Upper lobe of left lung (tissue), 6 donors: ENCODE data around the gene COL18A1. TPM values are rescaled to one million over a fixed set of nuclear protein-coding genes. Genes with fewer than 3 reads are reported as not detected.

Source experiments
- ATAC-seq, 2 donors: fragments of 200-7000 bp; cut with Tn5 transposase; one replicate each; pipeline ENCODE4 v1.9.1; 2022; ENCODE audit warnings: mild to moderate bottlenecking in 2 of 2, moderate library complexity in 2 of 2; ENCODE audit not compliant: low FRiP score in 2 of 2
- DNase-seq, 2 donors: peaks; one replicate each; pipeline ENCODE4 v3.0.0-alpha.2; 2019 to 2020
- H3K27ac ChIP-seq, 4 donors: fragments of 200-600 bp; sonication (generic); one replicate each; pipeline ENCODE4 v1.5.1; 2016 to 2019
- H3K27me3 ChIP-seq, 4 donors: fragments of 200-600 bp; sonication (generic); one replicate each; pipeline ENCODE4 v1.5.1; 2017 to 2019
- H3K36me3 ChIP-seq, 4 donors: fragments of 200-600 bp; sonication (generic); one replicate each; pipeline ENCODE4 v1.5.1; 2016 to 2019
- H3K4me1 ChIP-seq, 4 donors: fragments of 200-600 bp; sonication (generic); one replicate each; pipeline ENCODE4 v1.5.1; 2018 to 2019
- H3K4me3 ChIP-seq, 4 donors: fragments of 200-600 bp; sonication (generic); one replicate each; pipeline ENCODE4 v1.5.1; 2017 to 2019; ENCODE audit warnings: mild to moderate bottlenecking in 2 of 4, moderate library complexity in 1 of 4
- H3K9me3 ChIP-seq, 4 donors: fragments of 200-600 bp; sonication (generic); one replicate each; pipeline ENCODE4 v1.5.1; 2018 to 2019
- EP300 ChIP-seq, 4 donors: sonication (generic); formaldehyde crosslinking; IDR thresholded peaks; one replicate each; pipeline ENCODE4 v1.5.1; 2017; ENCODE audit warnings: antibody characterized with exemption in 4 of 4, control low read depth in 2 of 4
- POLR2A ChIP-seq, 4 donors: fragments of 450-650 bp; IDR thresholded peaks; one replicate each; pipeline ENCODE4 v1.5.1; 2016 to 2017; ENCODE audit warnings: antibody characterized with exemption in 4 of 4, mild to moderate bottlenecking in 2 of 4
- POLR2AphosphoS5 ChIP-seq, 2 donors: sonication (generic); formaldehyde crosslinking; IDR thresholded peaks; one replicate each; pipeline ENCODE4 v1.5.1; 2017; ENCODE audit warnings: antibody characterized with exemption in 2 of 2
- WGBS, 2 donors: methylation state at CpG; one replicate each; pipeline ENCODE4 v1.1.5; 2017 to 2018; 5-methylcytosine and 5-hydroxymethylcytosine counted together
- total RNA-seq, 6 donors: library from RNA; depleted of rRNA in 4 of 6; stranded (reverse); fragments of >200 nt in 4 of 6; gene quantifications; one replicate each; pipeline versions ENCODE4 v1.1.0 to v1.2.1, GENCODE V29; 2016 to 2021
- TF ChIP-seq, protein P1 (sequence below), 6 experiments: fragments of 450-650 bp in 4 of 6; fragments of 200-600 bp in 2 of 6; sonication (generic) in 2 of 6; IDR thresholded peaks; one replicate each; pipeline ENCODE4 v1.5.1; 2016 to 2019; ENCODE audit warnings: antibody characterized with exemption in 6 of 6
- donor health status: DM: no; HTN: no; CAD: no; lungs with moderate emphysema.
- donor health status: DM: no; HTN: yes; CAD: no; lungs with severe emphysema.

Gene COL18A1
- total RNA-seq, 6 donors from 2014 or later: 34.5 to 138 (median 70.5) TPM

DNA sequence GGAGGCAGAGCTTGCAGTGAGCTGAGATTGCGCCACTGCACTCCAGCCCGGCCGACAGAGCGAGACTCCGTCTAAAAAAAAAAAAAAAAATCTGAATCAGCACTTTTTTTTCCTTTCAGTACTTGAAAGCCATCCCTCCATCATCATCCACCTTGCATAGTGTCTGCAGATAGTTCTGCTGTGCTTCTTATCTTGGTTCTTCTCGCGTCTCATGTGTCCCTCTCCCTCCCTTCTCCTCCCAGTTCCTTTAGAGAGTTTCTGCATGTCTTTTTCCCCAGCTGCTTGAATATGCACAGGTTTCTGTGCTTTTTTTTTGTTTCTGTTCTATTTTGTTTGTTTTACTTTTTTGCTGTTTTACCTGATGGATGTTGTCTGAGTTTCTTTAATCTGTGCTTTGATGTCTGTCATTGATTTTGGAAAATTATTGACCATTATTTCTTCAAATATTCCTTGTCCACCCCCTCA is 3.9 kb upstream of the COL18A1 start:
- ATAC-seq: no peak

DNA sequence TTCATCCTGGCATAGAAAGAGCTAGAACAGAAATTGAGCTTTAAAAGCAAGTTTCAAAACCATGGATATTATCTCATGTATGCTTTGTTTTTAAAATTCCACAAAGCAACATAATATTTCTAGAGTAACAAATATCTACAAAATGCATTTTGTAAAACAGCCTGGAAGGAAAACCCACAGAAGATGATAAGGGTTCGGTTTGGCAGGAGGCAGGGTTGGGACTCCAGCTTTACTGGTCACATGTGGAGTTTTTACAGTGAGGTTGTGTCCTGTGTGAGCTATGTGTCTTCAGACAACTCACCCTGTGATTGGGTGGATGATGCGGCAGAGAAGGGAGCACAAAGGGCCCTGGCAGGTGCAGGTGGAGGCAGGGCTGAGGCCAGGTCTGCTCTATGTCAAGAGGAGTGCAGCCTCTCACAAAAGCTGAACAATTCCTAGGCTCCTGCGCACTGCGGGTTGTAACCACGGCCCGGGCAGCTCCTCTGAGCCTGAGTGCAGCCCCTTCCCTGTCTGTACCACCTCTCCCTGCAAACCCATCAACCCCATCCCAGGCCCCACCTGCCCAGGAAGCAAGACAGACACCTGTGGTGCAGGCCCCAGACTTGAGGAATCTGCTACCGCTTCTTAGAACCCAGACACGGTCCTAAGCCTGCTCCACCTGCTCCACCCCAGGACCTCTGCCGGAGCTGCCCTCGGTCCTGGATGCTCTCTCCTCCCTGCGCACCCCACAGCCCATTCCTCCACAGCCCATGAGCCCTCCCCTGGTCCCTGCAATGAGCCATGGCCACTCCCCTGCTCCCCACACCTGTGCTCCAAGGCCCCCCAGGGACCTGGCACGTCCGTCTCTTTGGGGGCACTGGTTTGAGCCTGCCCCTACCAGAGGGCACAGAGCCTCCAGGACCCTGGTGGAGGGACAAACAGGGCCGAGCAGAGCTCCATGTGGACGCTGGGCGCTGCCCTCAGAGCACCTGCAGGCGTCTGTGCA is 2.8 kb upstream of the COL18A1 start:
- no peak overlapping the region for H3K4me3 ChIP-seq
- H3K27me3 ChIP-seq: peaks cover 0 to 16% (median 6%) of the 10 kb centered on the region in 4 donors
- no peaks in the 10 kb centered on the region for H3K36me3 ChIP-seq
- TF ChIP-seq POLR2A (IDR thresholded peaks at IDR 0.05) (no peak), POLR2AphosphoS5 (IDR thresholded peaks at IDR 0.05) (no peak), EP300 (IDR thresholded peaks at IDR 0.05) (no peak)
- TF ChIP-seq, protein P1, sequence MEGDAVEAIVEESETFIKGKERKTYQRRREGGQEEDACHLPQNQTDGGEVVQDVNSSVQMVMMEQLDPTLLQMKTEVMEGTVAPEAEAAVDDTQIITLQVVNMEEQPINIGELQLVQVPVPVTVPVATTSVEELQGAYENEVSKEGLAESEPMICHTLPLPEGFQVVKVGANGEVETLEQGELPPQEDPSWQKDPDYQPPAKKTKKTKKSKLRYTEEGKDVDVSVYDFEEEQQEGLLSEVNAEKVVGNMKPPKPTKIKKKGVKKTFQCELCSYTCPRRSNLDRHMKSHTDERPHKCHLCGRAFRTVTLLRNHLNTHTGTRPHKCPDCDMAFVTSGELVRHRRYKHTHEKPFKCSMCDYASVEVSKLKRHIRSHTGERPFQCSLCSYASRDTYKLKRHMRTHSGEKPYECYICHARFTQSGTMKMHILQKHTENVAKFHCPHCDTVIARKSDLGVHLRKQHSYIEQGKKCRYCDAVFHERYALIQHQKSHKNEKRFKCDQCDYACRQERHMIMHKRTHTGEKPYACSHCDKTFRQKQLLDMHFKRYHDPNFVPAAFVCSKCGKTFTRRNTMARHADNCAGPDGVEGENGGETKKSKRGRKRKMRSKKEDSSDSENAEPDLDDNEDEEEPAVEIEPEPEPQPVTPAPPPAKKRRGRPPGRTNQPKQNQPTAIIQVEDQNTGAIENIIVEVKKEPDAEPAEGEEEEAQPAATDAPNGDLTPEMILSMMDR (IDR thresholded peaks at IDR 0.05): no peak
- DNase-seq (no peak), ATAC-seq (peak in 1 of 2 donors; percentile 8)
- peaks cover 12 to 28% (median 15%) of the 10 kb centered on the region in 4 donors for H3K4me1 ChIP-seq
- no peaks in the 10 kb centered on the region for H3K9me3 ChIP-seq
- H3K27ac ChIP-seq: no peak overlapping the region
- WGBS, 2 donors: 95 to 98% methylated on average over 14 to 17 of the region's 17 CpGs

More for the DNA sequence above, 3.9 kb upstream of the COL18A1 start:
- TF ChIP-seq, protein P1 (IDR thresholded peaks at IDR 0.05): no peak
- no peak for TF ChIP-seq POLR2AphosphoS5 (IDR thresholded peaks at IDR 0.05)
- no peak for TF ChIP-seq EP300 (IDR thresholded peaks at IDR 0.05)
- TF ChIP-seq POLR2A (IDR thresholded peaks at IDR 0.05): no peak
- H3K27me3 ChIP-seq: peaks cover 0 to 15% (median 6%) of the 10 kb centered on the region in 4 donors
- H3K27ac ChIP-seq: no peak overlapping the region
- H3K36me3 ChIP-seq: no peaks in the 10 kb centered on the region
- WGBS, 2 donors: 82 to 91% methylated on average over 7 of the region's 7 CpGs
- DNase-seq: no peak
- no peak overlapping the region for H3K4me3 ChIP-seq
- peaks cover 9 to 22% (median 14%) of the 10 kb centered on the region in 4 donors for H3K4me1 ChIP-seq
- H3K9me3 ChIP-seq: no peaks in the 10 kb centered on the region

DNA sequence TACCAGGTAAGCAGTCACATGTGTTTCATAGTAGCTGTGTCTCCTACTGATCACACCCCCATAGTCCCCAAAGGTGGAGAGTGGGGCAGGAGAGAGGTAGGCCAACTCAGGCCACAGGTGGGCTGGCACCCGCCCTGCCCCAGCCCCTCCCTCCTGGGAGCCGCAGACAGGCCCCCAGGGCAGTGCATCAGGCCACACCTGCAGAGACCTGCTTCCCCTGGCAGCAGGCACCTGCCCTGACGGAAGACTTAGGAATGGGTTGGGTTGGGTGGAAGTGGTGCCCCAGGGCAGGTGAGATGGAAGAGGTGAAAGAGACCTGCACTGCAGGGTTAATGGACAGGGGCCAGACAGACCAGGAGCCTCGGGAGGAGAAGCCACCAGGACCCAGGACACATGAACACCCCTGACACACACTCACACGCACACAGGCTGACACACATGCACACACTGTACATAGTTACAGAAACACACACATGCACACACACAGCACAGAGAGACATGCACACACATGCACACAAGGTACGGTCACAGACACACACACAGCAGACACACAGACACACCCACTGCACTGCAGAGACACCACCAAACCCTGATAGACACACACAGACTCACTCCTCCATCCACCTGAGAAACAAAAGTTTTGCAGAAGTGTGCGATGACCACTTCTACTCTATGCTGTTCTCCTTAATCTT is 1.7 kb upstream of the COL18A1 start:
- ATAC-seq (no peak), DNase-seq (peak in 1 of 2 donors; percentile 59)
- Histone ChIP-seq H3K27ac (peak overlapping the region in 1 of 4 donors; percentile 48), H3K4me3 (no peak overlapping the region), H3K36me3 (no peaks in the 10 kb centered on the region), H3K9me3 (no peaks in the 10 kb centered on the region), H3K27me3 (peaks cover 0 to 16% (median 6%) of the 10 kb centered on the region in 4 donors), H3K4me1 (peaks cover 12 to 28% (median 15%) of the 10 kb centered on the region in 4 donors)
- 85 to 89% methylated on average over 7 of the region's 7 CpGs for WGBS, 2 donors
- TF ChIP-seq POLR2A (IDR thresholded peaks at IDR 0.05): no peak
- TF ChIP-seq, protein P1 (IDR thresholded peaks at IDR 0.05): no peak
- TF ChIP-seq POLR2AphosphoS5 (IDR thresholded peaks at IDR 0.05): no peak

DNA sequence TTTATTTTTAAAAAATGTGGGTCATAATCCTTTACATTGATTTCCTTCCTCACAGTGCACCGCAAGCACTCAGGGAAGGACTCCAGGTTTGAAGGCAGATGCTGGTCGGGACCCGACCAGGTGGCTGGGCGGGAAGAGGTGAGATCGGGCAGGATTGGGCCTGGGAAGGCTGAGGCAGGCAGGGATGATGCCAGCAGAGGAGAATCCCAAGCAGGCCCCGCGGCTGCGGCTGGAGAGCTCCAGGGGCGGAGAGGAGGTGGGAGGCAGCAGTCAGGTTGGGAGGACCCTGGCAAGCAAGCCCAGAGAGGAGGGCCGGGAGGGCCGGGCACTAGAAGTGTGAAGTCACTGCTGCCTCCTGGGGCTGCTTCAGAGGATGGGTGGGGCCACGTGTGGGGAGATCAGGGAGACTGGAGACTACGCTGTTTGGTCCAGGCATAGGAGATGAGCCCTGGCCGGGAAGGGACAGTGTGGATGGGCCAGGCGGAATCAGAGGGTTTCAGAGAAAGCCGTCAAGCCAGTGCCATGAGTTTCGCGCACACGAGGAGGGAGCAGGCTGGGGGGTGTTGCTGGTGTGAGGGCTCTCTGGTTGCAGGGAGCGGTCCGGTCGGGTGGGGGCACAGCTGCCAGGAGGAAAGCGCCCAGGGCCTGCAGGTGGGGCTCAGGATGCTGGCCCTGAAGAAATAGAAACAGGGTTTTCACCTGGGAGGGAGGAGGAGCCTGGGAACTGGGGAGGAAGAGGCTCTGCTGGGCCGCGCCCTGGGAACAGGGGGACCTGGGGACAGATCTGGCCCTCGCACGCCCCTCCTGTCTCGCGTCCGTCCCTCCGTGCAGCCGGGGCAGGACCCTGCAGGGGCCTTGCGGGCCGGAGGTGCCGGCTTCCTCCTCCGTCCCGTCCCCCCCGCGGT is 888 bp upstream of the COL18A1 start:
- Histone ChIP-seq H3K27ac (peak overlapping the region in 3 of 4 donors; percentile 48 to 70 (median 67)), H3K4me1 (peaks cover 12 to 28% (median 15%) of the 10 kb centered on the region in 4 donors), H3K9me3 (no peaks in the 10 kb centered on the region), H3K36me3 (no peaks in the 10 kb centered on the region), H3K27me3 (peaks cover 0 to 16% (median 6%) of the 10 kb centered on the region in 4 donors), H3K4me3 (peak overlapping the region; percentile 32 to 78 (median 62))
- DNase-seq (peak in 1 of 2 donors; percentile 83), ATAC-seq (peak in 1 of 2 donors; percentile 74)
- 29% methylated on average over 24 to 25 of the region's 39 CpGs for WGBS, 2 donors
- no peak for TF ChIP-seq POLR2A (IDR thresholded peaks at IDR 0.05)
- TF ChIP-seq POLR2AphosphoS5 (IDR thresholded peaks at IDR 0.05): no peak
- TF ChIP-seq EP300 (IDR thresholded peaks at IDR 0.05): no peak
- TF ChIP-seq, protein P1 (IDR thresholded peaks at IDR 0.05): no peak
